Lung (tissue), 12 donors: ENCODE measurements around the gene DHRS7C. TPM values are rescaled to one million over a fixed set of nuclear protein-coding genes. Genes with fewer than 3 reads are reported as not detected.

ENCODE experiments used
- ATAC-seq: fragments of 200-7000 bp; cut with Tn5 transposase; one replicate; pipeline ENCODE4 v1.9.1; 2020; ENCODE audit warnings: moderate number of reproducible peaks; ENCODE audit not compliant: insufficient read depth, low FRiP score
- DNase-seq, 3 donors: peaks; one replicate each; pipeline ENCODE4 v3.0.0-alpha.2; 2013 to 2017
- H3K27ac ChIP-seq, 2 donors: one replicate each; pipeline ENCODE4 v1.5.1; 2013; ENCODE audit warnings: mild to moderate bottlenecking in 2 of 2, moderate library complexity in 2 of 2, control low read depth in 1 of 2, inconsistent platforms in 1 of 2, low read depth in 1 of 2, low read length in 1 of 2
- H3K27me3 ChIP-seq, 3 donors: one replicate each; pipeline ENCODE4 v1.5.1; 2013; ENCODE audit warnings: low read length in 2 of 3; ENCODE audit not compliant: control insufficient read depth in 3 of 3, insufficient read depth in 3 of 3
- H3K36me3 ChIP-seq, 4 donors: one replicate each; pipeline ENCODE4 v1.5.1; 2013; ENCODE audit warnings: low read length in 4 of 4, mild to moderate bottlenecking in 1 of 4, moderate library complexity in 1 of 4; ENCODE audit not compliant: control insufficient read depth in 4 of 4, insufficient read depth in 4 of 4
- H3K4me1 ChIP-seq, 5 donors: one replicate each; pipeline ENCODE4 v1.5.1; 2013; ENCODE audit warnings: low read length in 5 of 5, mild to moderate bottlenecking in 2 of 5, moderate library complexity in 1 of 5; ENCODE audit not compliant: control insufficient read depth in 5 of 5, insufficient read depth in 5 of 5
- H3K4me3 ChIP-seq: one replicate; pipeline ENCODE4 v1.5.1; 2013; ENCODE audit warnings: mild to moderate bottlenecking, control low read depth, moderate library complexity
- H3K9ac ChIP-seq, 2 donors: one replicate each; pipeline ENCODE4 v1.5.1; 2013; ENCODE audit warnings: low read length in 2 of 2, control low read depth in 1 of 2; ENCODE audit not compliant: insufficient read depth in 1 of 2
- H3K9me3 ChIP-seq, 4 donors: one replicate each; pipeline ENCODE4 v1.5.1; 2013; ENCODE audit warnings: low read length in 3 of 4, mild to moderate bottlenecking in 1 of 4, moderate library complexity in 1 of 4; ENCODE audit not compliant: control insufficient read depth in 4 of 4, insufficient read depth in 3 of 4
- WGBS, 2 donors: extraction: QIAGEN DNeasy Blood & Tissue Kit; methylation state at CpG; one replicate each; pipeline ENCODE4 v1.1.7; 2013; 5-methylcytosine and 5-hydroxymethylcytosine counted together
- polyA plus RNA-seq, 2 donors: library from polyadenylated mRNA; stranded (reverse); fragments of 200-250 nt; gene quantifications; one replicate each; pipeline ENCODE4 v1.2.1, GENCODE V29; 2013
- total RNA-seq, 2 donors: library from RNA; depleted of rRNA in 1 of 2; stranded (reverse); fragments of >200 nt in 1 of 2; gene quantifications; one replicate each; pipeline ENCODE4 v1.2.1, GENCODE V29; 2014 to 2021
- TF ChIP-seq, protein P1 (sequence below): IDR thresholded peaks from 2 replicates; pipeline ENCODE4 v1.5.1; 2012; ENCODE audit warnings: mild to moderate bottlenecking; ENCODE audit errors: control extremely low read depth, extremely low read depth
- donor health status: control.
- donor health status: control.
- donor health status: Bipolar disorder and iron deficiency.
- donor health status: healthy.
- donor health status: DM: yes; HTN: yes; CAD: no.

The DHRS7C gene
- total and polyA plus RNA-seq, 4 donors = not detected

DNA sequence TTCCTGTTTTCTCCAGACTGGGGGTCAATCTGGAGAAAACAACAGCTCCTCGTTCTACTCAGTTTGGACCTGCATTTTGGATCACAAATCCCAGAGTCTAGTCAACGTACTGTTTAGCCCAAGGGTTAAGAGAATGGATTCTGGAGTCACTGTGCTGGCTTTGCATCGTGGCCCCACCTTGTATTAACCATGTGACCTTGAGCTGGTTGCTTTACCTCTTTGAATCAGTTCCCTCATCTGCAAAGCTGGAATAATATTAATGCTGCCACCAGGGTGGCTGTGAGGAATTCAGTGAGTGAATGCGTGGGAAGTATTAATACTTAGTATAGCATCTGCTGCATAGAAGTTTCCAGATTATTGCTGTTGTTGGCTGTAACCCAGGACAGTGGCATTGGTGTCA lies 11.3 kb upstream of the DHRS7C start:
- no peak overlapping the region for H3K4me3 ChIP-seq
- 61 to 68% methylated on average over 4 of the region's 4 CpGs for WGBS, 2 donors

GRCh38 chr17:9802294-9802693 lies 10.9 kb upstream of the DHRS7C start:
- Histone ChIP-seq H3K4me3 (no peak overlapping the region), H3K36me3 (no peaks in the 10 kb centered on the region), H3K9ac (no peak overlapping the region), H3K27me3 (no peaks in the 10 kb centered on the region), H3K27ac (no peak overlapping the region), H3K9me3 (peaks cover 0 to 6% (median 2%) of the 10 kb centered on the region in 4 donors), H3K4me1 (no peaks in the 10 kb centered on the region)
- no peak for DNase-seq
- WGBS, 2 donors = 74 to 75% methylated on average over 13 of the region's 13 CpGs
- ATAC-seq = no peak
- TF ChIP-seq, protein P1, sequence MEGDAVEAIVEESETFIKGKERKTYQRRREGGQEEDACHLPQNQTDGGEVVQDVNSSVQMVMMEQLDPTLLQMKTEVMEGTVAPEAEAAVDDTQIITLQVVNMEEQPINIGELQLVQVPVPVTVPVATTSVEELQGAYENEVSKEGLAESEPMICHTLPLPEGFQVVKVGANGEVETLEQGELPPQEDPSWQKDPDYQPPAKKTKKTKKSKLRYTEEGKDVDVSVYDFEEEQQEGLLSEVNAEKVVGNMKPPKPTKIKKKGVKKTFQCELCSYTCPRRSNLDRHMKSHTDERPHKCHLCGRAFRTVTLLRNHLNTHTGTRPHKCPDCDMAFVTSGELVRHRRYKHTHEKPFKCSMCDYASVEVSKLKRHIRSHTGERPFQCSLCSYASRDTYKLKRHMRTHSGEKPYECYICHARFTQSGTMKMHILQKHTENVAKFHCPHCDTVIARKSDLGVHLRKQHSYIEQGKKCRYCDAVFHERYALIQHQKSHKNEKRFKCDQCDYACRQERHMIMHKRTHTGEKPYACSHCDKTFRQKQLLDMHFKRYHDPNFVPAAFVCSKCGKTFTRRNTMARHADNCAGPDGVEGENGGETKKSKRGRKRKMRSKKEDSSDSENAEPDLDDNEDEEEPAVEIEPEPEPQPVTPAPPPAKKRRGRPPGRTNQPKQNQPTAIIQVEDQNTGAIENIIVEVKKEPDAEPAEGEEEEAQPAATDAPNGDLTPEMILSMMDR = no peak

More for the DNA sequence above, 11.3 kb upstream of the DHRS7C start:
- no peak overlapping the region for H3K9ac ChIP-seq
- H3K27me3 ChIP-seq = no peaks in the 10 kb centered on the region
- no peaks in the 10 kb centered on the region for H3K4me1 ChIP-seq
- peaks cover 0 to 6% (median 2%) of the 10 kb centered on the region in 4 donors for H3K9me3 ChIP-seq
- ATAC-seq (no peak), DNase-seq (no peak)
- no peaks in the 10 kb centered on the region for H3K36me3 ChIP-seq
- TF ChIP-seq, protein P1 = no peak
- no peak overlapping the region for H3K27ac ChIP-seq

GRCh38 chr17:9801505-9801904 lies 10.1 kb upstream of the DHRS7C start:
- peaks cover 0 to 6% (median 2%) of the 10 kb centered on the region in 4 donors for H3K9me3 ChIP-seq
- 42 to 63% methylated on average over 2 of the region's 2 CpGs for WGBS, 2 donors
- TF ChIP-seq, protein P1 = no peak
- H3K36me3 ChIP-seq = no peaks in the 10 kb centered on the region
- H3K4me3 ChIP-seq = no peak overlapping the region
- no peak for DNase-seq
- H3K27ac ChIP-seq = no peak overlapping the region
- H3K27me3 ChIP-seq = no peaks in the 10 kb centered on the region
- ATAC-seq = no peak
- no peak overlapping the region for H3K9ac ChIP-seq
- no peaks in the 10 kb centered on the region for H3K4me1 ChIP-seq

GRCh38 chr17:9798724-9799123 lies 7.3 kb upstream of the DHRS7C start:
- 79 to 90% methylated on average over 7 of the region's 7 CpGs for WGBS, 2 donors
- no peak for DNase-seq
- TF ChIP-seq, protein P1 = no peak
- H3K4me3 ChIP-seq = no peak overlapping the region
- no peaks in the 10 kb centered on the region for H3K9me3 ChIP-seq
- no peaks in the 10 kb centered on the region for H3K36me3 ChIP-seq
- H3K9ac ChIP-seq = no peak overlapping the region
- no peaks in the 10 kb centered on the region for H3K27me3 ChIP-seq
- no peaks in the 10 kb centered on the region for H3K4me1 ChIP-seq
- no peak overlapping the region for H3K27ac ChIP-seq
- no peak for ATAC-seq
